CD4-positive, alpha-beta T cell (primary cell): ENCODE results near the gene SLC46A1. TPM values are rescaled to one million over a fixed set of nuclear protein-coding genes. Genes with fewer than 3 reads are reported as not detected.

Experiments used
- ATAC-seq: fragments of 200-7000 bp; cut with Tn5 transposase; one replicate; pipeline ENCODE4 v1.10.0; 2022; ENCODE audit warnings: mild to moderate bottlenecking; ENCODE audit not compliant: poor library complexity
- CTCF ChIA-PET: fragments of 350-600 bp; sonication (Branson Sonifier 250); formaldehyde crosslinking; loops from one replicate; lab custom pipeline; 2021; ENCODE audit warnings: antibody characterized with exemption, inconsistent platforms; lab: Charles Lee
- POLR2A ChIA-PET: fragments of 350-600 bp; sonication (Branson Sonifier 250); formaldehyde crosslinking; loops from one replicate; lab custom pipeline; 2021; ENCODE audit warnings: antibody characterized with exemption, inconsistent platforms; lab: Charles Lee
- DNase-seq, 14 experiments: peaks; one replicate each; pipeline ENCODE4 v3.0.0-alpha.2; 2013 to 2020; ENCODE audit warnings: mixed read lengths in 2 of 14
- H3K27ac ChIP-seq, 2 donors: one replicate each; pipeline versions ENCODE4 v1.5.1 to v1.7.0; 2013; ENCODE audit warnings: low read length in 2 of 2, low read depth in 1 of 2, mild to moderate bottlenecking in 1 of 2
- H3K27me3 ChIP-seq, 2 experiments: 1 replicate in 1 of 2; 2 replicates in 1 of 2; pipeline versions ENCODE4 v1.6.1 to v1.7.0; 2013; ENCODE audit warnings: low read length in 2 of 2, control low read depth in 1 of 2, mild to moderate bottlenecking in 1 of 2, moderate library complexity in 1 of 2; ENCODE audit not compliant: insufficient read depth in 2 of 2, control insufficient read depth in 1 of 2
- H3K36me3 ChIP-seq: one replicate; pipeline ENCODE4 v1.6.1; 2013; ENCODE audit warnings: low read length, control low read depth; ENCODE audit not compliant: insufficient read depth
- H3K4me1 ChIP-seq: one replicate; pipeline ENCODE4 v1.6.1; 2013; ENCODE audit warnings: low read length, control low read depth; ENCODE audit not compliant: insufficient read depth
- H3K4me3 ChIP-seq: one replicate; pipeline ENCODE4 v1.5.1; 2013; ENCODE audit warnings: mild to moderate bottlenecking, low read length, moderate library complexity
- H3K9me3 ChIP-seq, 2 experiments: 1 replicate in 1 of 2; 2 replicates in 1 of 2; pipeline versions ENCODE4 v1.6.1 to v1.7.0; 2013; ENCODE audit warnings: low read length in 2 of 2, mild to moderate bottlenecking in 2 of 2, control low read depth in 1 of 2, moderate library complexity in 1 of 2; ENCODE audit not compliant: control insufficient read depth in 1 of 2, insufficient read depth in 1 of 2
- H3K27ac Mint-ChIP-seq: one replicate; pipeline ENCODE4 v1.8.0; 2020; ENCODE audit warnings: mixed read lengths
- H3K27me3 Mint-ChIP-seq: one replicate; pipeline ENCODE4 v1.8.0; 2021; ENCODE audit warnings: mixed read lengths
- H3K36me3 Mint-ChIP-seq: one replicate; pipeline ENCODE4 v1.8.0; 2021; ENCODE audit warnings: low read depth, mixed read lengths
- H3K4me1 Mint-ChIP-seq: one replicate; pipeline ENCODE4 v1.8.0; 2021; ENCODE audit warnings: low read depth, mixed read lengths
- H3K4me3 Mint-ChIP-seq: one replicate; pipeline ENCODE4 v1.8.0; 2020; ENCODE audit warnings: mild to moderate bottlenecking, mixed read lengths
- H3K9me3 Mint-ChIP-seq: one replicate; pipeline ENCODE4 v1.8.0; 2020; ENCODE audit warnings: mixed read lengths
- intact Hi-C, 2 experiments: fragments of 100-400 bp; cut with DNase I in 1 of 2; cut with micrococcal nuclease in 1 of 2; formaldehyde crosslinking; loops; one replicate each; pipeline versions ENCODE4 v1.15.1 to v1.9.0; 2023 to 2025; cut with DNase I, micrococcal nuclease
- total RNA-seq, 174 experiments: library from RNA in 2 of 174; stranded (reverse) in 2 of 174; gene quantifications; one replicate each; pipeline ENCODE4 v1.2.3 and lab custom pipeline; 2021 to 2026
- TF ChIP-seq, protein P1 (sequence below): fragments of 200-600 bp; IDR thresholded peaks from one replicate; pipeline ENCODE4 v1.8.0; 2022; ENCODE audit warnings: antibody characterized with exemption, mild to moderate bottlenecking

SLC46A1 gene
- total RNA-seq, 2 experiments from 2014 or later = 0.44 to 0.45 TPM

DNA sequence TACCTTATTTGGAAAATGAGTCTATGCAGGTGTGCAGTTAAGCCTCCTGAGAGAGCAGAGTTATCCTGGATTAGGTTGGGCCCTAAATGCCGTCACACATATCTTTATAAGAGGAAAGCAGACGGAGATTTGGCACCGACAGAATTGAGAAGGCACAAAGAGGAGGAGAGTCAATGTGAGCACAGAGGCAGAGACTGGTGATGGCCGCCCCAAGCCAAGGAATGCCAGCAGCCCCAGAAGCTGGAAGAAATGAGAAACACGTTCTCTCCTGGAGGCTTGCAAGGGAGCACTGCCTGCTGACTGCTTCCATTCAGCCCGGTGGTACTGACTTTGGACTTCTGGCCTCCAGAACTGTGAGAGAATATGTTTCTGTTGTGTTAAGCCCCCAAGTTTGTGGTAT is 3.2 kb downstream of the SLC46A1 start:
- Mint-ChIP-seq H3K27me3 (peaks cover 14% of the 10 kb centered on the region), H3K36me3 (no peaks in the 10 kb centered on the region), H3K4me1 (peaks cover 5% of the 10 kb centered on the region), H3K9me3 (no peaks in the 10 kb centered on the region), H3K27ac (peak overlapping the region; percentile 47), H3K4me3 (no peak overlapping the region)
- TF ChIP-seq, protein P1, sequence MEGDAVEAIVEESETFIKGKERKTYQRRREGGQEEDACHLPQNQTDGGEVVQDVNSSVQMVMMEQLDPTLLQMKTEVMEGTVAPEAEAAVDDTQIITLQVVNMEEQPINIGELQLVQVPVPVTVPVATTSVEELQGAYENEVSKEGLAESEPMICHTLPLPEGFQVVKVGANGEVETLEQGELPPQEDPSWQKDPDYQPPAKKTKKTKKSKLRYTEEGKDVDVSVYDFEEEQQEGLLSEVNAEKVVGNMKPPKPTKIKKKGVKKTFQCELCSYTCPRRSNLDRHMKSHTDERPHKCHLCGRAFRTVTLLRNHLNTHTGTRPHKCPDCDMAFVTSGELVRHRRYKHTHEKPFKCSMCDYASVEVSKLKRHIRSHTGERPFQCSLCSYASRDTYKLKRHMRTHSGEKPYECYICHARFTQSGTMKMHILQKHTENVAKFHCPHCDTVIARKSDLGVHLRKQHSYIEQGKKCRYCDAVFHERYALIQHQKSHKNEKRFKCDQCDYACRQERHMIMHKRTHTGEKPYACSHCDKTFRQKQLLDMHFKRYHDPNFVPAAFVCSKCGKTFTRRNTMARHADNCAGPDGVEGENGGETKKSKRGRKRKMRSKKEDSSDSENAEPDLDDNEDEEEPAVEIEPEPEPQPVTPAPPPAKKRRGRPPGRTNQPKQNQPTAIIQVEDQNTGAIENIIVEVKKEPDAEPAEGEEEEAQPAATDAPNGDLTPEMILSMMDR = no peak
- DNase-seq (no peak), ATAC-seq (no peak)
- Histone ChIP-seq H3K9me3 (no peaks in the 10 kb centered on the region), H3K4me1 (peaks cover 24% of the 10 kb centered on the region), H3K36me3 (peaks cover 4% of the 10 kb centered on the region), H3K27ac (no peak overlapping the region), H3K27me3 (peaks cover 0 to 8% of the 10 kb centered on the region in 2 experiments), H3K4me3 (no peak overlapping the region)
- ChIA-PET POLR2A (no interaction called here), CTCF (no interaction called here)
- intact Hi-C loops = no loop called here

DNA sequence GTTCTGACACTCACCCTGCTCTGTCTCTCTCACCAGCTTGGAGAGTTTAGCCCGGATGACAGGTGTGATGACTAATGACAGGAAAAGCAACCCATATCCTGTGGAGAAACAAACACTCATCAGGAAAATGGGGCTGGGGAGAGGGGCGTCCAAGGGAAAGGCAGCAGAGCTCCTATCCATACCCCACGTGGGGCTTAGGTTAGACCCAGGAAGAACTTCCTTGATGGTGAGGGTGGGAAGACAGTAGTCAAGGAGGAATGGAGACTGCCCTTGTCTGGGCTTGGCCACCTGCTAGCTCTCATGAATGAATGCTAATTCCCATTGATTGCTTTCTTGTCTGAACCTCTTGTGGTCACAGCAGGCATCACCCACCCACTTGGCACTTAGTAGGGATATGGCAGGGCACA is 3.8 kb downstream of the SLC46A1 start:
- peaks cover 0 to 8% of the 10 kb centered on the region in 2 experiments for H3K27me3 ChIP-seq
- ATAC-seq = no peak

DNA sequence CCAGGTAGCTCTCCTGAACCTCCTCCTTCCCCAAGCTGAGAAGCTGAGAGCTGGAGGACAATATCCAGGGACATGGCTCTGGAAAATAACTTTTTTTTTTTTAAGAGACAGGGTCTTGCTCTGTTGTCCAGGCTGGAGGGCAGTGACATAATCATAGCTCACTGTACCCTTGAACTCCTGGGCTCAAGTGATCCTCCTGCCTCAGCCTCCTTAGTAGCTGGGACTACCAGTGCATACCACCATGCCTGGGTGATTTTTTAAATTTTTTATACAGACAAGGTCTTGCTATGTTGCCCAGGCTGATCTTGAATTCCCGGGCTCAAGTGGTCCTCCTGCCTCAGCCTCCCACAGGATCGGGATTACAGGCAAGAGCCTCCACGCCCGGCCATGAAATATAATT is 6.2 kb downstream of the SLC46A1 start:
- H3K4me3 Mint-ChIP-seq = no peak overlapping the region
- H3K4me1 Mint-ChIP-seq = no peaks in the 10 kb centered on the region
- H3K9me3 ChIP-seq = no peaks in the 10 kb centered on the region
- H3K27me3 ChIP-seq = no peaks in the 10 kb centered on the region
- no peaks in the 10 kb centered on the region for H3K27me3 Mint-ChIP-seq
- peaks cover 6% of the 10 kb centered on the region for H3K4me1 ChIP-seq
- TF ChIP-seq, protein P1 = no peak
- H3K36me3 ChIP-seq = peaks cover 27% of the 10 kb centered on the region
- peaks cover 12% of the 10 kb centered on the region for H3K36me3 Mint-ChIP-seq
- no peak overlapping the region for H3K4me3 ChIP-seq
- intact Hi-C loops = no loop called here
- no peaks in the 10 kb centered on the region for H3K9me3 Mint-ChIP-seq
- ChIA-PET POLR2A (no interaction called here), CTCF (no interaction called here)
- H3K27ac ChIP-seq = no peak overlapping the region
- no peak for ATAC-seq
- no peak overlapping the region for H3K27ac Mint-ChIP-seq
- DNase-seq = no peak

More for the DNA sequence above, 3.8 kb downstream of the SLC46A1 start:
- CTCF ChIA-PET = no interaction called here
- Mint-ChIP-seq H3K36me3 (no peaks in the 10 kb centered on the region), H3K4me1 (peaks cover 5% of the 10 kb centered on the region), H3K4me3 (no peak overlapping the region), H3K27ac (peak overlapping the region; percentile 47), H3K9me3 (no peaks in the 10 kb centered on the region), H3K27me3 (peaks cover 7% of the 10 kb centered on the region)
- TF ChIP-seq, protein P1 = no peak
- Histone ChIP-seq H3K9me3 (no peaks in the 10 kb centered on the region), H3K36me3 (peaks cover 8% of the 10 kb centered on the region), H3K4me3 (no peak overlapping the region), H3K4me1 (peaks cover 24% of the 10 kb centered on the region), H3K27ac (no peak overlapping the region)
- intact Hi-C loops = no loop called here
- POLR2A ChIA-PET = no interaction called here
- no peak for DNase-seq
